GM19372 (cell line): Measurements from ENCODE around the gene SP140L.

Experiments
- ATAC-seq: cut with Tn5 transposase; IDR thresholded peaks from one replicate; pipeline ENCODE4 v1.9.1; 2021; ENCODE audit warnings: mild to moderate bottlenecking, low read depth, moderate library complexity; ENCODE audit not compliant: unreplicated experiment

SP140L gene

DNA sequence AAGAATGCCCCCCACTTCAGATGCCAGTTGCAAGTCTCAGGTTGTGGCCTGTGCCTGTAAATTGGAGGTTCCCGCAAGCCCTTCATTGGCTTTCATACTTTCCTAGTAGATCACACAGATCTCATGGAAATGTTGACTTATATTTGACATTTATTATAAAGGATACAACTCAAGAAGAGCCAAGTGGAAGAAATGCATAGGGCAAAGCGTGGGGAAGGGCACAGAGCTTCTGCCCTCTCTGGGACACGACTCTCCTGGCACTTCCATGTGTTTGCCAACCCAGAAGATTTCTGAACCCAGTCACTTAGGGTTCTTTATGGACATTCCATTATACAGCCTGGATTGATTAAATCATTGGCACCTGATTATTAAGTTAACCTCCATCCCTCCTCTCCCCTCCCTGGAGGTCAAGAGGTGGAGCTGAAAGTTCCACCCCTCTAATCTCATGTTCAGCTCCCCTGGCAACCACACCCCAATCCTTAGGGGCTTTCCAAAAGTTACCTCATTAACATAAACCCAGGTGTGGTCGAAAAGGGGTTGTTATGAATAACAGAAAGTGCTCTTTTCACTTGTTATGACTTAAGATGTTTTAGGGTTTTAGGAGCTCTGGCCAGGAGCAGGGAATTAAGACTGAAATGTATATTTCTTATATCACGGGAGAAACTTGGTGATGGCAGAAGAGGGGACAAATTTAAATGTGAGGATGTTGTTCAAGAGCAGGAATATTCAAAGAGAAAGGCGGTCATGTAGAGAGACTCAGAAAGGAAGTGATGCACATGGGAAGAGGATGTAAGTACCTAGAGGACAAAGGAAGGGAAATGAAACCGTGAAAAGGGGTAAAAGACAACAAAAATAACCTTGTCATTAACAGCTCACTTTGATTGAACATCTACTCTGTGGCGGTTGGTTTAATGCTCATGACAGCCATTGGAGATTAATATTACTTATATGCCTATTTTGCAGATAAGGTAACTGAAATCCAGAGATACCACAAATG, 120.8 kb downstream of the SP140L start:
- peak; percentile 75 for ATAC-seq

DNA sequence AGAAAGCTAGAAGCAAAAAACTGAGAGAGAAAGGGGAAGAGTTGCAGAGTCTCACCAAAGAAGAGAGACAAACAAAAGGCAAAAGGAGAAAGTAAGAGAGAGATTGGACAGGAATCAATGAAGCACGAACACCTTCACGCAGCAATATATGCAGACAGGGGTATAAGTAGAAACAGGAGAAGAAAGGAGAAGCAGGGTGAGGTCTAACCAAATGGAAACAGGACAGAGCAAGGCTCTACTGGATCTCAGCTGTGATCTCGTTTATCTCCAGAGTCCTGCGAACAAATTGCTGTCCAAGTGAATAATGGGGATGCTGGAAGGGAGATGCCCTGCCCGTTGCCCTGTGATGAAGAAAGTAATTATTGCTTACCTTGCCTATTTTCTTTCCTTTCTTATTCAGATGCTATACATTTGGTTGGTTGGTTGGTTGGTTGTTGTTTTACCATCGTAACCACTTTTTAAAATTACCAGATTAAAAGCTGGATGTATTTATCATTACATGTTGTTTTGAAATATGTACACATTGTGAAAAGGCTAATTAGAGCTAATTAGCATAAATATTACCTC, 123.0 kb downstream of the SP140L start:
- no peak for ATAC-seq

DNA sequence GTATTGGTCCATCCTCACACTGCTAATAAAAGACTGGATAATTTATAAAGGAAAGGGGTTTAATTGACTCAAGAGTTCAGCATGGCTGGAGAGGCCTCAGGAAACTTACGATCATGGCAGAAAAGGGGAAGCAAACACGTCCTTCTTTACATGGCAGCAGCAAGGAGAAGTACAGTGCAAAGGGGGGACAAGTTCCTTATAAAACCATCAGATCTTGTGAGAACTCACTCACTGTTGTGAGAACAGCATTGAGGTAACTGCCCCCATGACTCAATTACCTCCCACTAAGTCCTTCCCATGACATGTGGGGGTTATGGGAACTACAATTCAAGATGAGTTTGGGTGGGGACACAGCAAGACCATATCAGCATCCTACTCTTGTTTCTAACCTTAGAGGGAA, 126.0 kb downstream of the SP140L start:
- no peak for ATAC-seq
